ENCODE data around the gene PCDHGA12.

The PCDHGA12 gene

DNA sequence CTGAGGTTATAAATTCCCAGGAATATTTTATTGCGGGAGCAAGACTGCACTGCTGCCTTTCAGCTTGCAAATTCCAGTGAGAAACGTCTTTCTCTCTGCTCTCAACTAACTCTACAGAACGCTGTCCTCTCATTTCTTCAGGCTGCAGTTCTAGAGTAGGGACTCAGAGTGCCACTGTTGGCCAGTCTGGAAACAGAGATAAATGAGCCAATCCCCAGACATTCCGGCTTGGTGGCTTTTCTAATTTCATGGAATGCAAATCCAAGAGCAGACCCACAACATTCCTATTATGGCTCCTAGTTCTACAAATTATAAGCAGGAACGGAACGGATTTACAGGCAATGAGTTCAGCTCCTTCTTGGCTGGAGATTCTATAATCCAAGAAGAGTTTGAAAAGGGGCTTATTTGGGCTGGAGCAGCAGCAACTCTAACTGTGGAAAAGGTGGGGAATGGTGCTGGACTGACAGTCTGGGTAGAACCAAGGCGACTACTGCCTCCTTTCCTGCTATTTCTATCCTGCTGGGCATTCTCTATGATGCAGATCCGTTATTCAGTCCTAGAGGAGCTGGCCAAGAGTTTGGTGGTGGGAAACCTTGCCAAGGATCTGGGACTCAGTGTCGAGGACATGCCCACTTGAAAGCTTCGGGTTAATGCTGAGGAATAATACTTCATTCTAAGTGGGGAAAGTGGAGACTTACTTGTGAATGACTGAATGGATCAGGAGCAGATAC lies 9.3 kb downstream of the PCDHGA12 start:
- DNase-seq = no peak

DNA sequence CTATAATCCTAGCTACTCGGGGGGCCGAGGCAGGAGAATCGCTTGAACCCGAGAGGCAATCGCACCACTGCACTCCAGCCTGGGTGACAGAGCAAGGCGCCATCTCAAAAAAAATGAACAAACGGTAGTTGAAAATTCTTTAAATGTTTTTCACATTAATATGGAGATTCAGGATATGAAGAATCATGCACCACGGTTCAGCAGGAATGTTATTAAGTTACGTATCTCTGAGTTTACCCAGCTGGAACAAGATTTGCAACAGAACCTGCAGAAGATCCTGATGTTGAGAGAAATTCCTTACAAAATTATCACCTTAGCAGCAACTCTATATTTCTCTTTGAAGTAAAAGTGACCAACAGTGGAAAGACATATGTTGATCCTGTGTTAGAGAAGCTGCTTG lies 10.0 kb downstream of the PCDHGA12 start:
- DNase-seq = no peak

DNA sequence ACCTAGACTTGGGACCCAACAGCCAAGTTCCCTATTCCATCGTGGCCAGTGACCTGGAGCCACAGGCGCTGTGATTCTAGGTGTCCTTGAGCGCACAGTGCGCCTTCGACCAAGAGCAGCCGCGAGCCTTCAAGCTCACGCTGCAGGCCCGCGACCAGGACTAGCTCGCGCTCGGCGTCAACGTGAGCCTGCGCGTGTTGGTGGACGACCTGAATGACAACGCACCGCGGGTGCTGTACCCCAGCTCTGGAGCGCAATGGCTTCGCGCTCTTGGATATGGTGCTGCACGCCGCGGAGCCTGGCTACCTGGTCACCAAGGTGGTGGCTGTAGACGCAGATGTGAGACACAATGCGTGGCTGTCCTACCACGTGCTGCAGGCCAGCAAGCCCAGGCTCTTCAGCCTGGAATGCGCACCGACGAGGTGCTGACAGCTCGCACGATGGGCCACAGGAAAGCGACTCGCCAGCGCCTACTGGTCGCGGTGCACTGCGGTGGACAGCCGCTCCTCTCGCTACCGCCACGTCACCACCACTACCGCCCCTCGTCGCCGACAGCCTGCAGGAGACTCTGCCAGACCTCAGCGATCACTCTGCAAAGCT lies 11.4 kb downstream of the PCDHGA12 start:
- DNase-seq = no peak

DNA sequence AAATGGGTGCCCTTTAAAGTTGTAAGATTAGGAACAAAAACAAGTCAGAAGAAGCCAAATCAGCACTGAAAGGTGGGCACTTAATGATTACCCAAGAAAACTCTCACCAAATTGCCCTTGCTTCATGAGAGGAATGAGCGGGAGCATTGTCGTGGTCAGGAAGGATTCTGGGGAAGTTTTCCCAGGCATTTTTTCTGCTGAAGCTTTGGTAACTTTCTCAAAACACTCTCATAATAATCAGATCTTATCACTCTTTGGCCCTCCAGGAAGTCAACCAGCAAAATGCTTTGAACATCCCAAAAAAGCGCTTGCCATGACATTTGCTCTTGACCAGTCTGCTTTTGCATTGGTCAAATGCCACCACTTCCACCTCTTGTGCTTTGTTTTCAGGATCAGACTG lies 35.0 kb downstream of the PCDHGA12 start:
- DNase-seq = no peak

DNA sequence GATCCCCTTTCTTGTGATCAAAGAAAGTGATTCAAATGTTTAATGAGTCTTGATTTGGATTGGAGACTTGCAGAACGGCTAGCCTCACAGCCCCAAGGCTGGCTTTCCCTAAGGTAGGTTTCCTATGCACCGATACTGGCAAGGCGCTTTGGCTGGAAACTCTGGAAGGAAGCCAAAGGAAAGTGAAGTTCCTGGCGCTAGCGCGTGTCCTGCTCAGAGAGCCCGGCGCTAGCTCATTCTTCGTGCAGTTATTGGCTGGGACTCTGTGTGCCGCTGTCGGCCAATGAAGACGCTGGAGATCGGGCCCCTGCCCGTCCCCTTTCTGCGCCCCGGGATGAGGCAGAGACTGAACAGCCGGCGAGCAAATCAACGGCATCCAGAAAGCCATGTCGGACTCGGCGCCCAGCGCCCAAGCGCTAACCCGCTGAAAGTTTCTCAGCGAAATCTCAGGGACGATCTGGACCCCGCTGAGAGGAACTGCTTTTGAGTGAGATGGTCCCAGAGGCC lies 45.4 kb downstream of the PCDHGA12 start, which contains the start of gene PCDHGC3:
PCDHGC3 (plus strand) TSS at position 342 of the 507 bp plus-strand sequence; CDS start at position 493, 151 bp downstream.
- DNase-seq = peak in 52 of 56 donors; percentile 46 to 93 (median 78)

DNA sequence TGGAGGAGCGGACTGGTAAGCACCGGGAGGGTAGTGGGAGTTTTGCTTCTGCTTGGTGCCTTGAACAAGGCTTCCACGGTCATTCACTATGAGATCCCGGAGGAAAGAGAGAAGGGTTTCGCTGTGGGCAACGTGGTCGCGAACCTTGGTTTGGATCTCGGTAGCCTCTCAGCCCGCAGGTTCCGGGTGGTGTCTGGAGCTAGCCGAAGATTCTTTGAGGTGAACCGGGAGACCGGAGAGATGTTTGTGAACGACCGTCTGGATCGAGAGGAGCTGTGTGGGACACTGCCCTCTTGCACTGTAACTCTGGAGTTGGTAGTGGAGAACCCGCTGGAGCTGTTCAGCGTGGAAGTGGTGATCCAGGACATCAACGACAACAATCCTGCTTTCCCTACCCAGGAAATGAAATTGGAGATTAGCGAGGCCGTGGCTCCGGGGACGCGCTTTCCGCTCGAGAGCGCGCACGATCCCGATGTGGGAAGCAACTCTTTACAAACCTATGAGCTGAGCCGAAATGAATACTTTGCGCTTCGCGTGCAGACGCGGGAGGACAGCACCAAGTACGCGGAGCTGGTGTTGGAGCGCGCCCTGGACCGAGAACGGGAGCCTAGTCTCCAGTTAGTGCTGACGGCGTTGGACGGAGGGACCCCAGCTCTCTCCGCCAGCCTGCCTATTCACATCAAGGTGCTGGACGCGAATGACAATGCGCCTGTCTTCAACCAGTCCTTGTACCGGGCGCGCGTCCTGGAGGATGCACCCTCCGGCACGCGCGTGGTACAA lies 46.0 kb downstream of the PCDHGA12 start:
- DNase-seq = peak in 25 of 56 donors; percentile 20 to 73 (median 49)

DNA sequence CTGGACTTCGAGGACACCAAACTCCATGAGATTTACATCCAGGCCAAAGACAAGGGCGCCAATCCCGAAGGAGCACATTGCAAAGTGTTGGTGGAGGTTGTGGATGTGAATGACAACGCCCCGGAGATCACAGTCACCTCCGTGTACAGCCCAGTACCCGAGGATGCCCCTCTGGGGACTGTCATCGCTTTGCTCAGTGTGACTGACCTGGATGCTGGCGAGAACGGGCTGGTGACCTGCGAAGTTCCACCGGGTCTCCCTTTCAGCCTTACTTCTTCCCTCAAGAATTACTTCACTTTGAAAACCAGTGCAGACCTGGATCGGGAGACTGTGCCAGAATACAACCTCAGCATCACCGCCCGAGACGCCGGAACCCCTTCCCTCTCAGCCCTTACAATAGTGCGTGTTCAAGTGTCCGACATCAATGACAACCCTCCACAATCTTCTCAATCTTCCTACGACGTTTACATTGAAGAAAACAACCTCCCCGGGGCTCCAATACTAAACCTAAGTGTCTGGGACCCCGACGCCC lies 46.8 kb downstream of the PCDHGA12 start:
- DNase-seq = no peak

DNA sequence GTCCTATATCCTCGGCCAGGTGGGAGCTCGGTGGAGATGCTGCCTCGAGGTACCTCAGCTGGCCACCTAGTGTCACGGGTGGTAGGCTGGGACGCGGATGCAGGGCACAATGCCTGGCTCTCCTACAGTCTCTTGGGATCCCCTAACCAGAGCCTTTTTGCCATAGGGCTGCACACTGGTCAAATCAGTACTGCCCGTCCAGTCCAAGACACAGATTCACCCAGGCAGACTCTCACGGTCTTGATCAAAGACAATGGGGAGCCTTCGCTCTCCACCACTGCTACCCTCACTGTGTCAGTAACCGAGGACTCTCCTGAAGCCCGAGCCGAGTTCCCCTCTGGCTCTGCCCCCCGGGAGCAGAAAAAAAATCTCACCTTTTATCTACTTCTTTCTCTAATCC lies 47.5 kb downstream of the PCDHGA12 start:
- no peak for DNase-seq

DNA sequence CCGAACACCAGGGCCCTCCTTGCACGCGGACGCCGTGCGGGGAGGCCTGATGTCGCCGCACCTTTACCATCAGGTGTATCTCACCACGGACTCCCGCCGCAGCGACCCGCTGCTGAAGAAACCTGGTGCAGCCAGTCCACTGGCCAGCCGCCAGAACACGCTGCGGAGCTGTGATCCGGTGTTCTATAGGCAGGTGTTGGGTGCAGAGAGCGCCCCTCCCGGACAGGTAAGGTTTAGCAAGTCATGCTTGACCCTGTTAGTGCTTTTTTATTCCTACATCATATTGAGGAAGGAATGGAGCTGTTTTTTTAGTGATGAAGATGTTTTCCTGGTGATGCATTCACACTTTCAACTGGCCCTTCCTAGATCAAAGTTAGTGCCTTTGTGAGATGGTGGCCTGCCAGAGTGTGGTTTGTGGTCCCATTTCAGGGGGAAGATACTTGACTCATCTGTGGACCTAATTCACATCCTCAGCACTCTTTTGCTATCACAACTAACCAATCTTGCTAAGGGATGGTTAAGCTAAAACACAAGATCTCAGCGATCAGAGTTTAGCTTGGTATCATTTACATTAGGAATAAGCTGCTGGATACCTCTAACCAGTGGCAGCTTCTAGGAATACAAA lies 48.1 kb downstream of the PCDHGA12 start:
- DNase-seq = no peak

DNA sequence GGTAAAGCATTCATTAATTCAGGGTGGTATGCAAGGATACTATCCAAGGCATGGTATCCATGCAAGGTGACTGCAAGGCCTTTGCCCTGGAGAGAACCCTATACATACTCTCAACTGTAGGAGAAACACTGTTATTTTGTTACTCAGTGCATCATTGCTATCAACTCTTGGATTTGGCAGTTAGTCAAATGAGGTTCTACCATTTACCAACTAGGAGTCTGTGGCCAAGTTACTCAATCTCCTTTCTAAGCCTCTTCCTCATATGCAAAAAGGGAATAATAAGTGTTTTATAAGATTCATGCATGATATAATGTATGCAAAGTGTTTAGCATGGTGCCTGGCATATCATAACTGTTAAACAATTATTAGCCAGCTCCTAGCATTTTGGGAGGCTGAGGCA lies 49.5 kb downstream of the PCDHGA12 start:
- no peak for DNase-seq

All from nucleus accumbens (tissue), 56 donors.